GM12878 (cell line): ENCODE results near the gene CFAP45. TPM values are rescaled to one million over a fixed set of nuclear protein-coding genes. Genes with fewer than 3 reads are reported as not detected.

Source experiments
- ATF7 ChIP-seq: fragments of 450-650 bp; IDR thresholded peaks from 2 replicates; pipeline ENCODE4 v1.6.1; 2016; ENCODE audit warnings: low read depth, mild to moderate bottlenecking
- CBX5 ChIP-seq: sonication (generic); IDR thresholded peaks from 2 replicates; pipeline ENCODE4 v1.6.1; 2016; ENCODE audit warnings: low read depth, moderate library complexity, mild to moderate bottlenecking, inconsistent platforms
- CHD1 ChIP-seq: IDR thresholded peaks from 2 replicates; pipeline ENCODE4 v1.6.1; 2012; ENCODE audit warnings: low read depth, low read length, improper control_type of control experiment
- CREM ChIP-seq: IDR thresholded peaks from 2 replicates; pipeline ENCODE4 v1.6.1; 2014; ENCODE audit warnings: antibody characterized with exemption, low read depth
- MYB ChIP-seq: fragments of 150-350 bp; IDR thresholded peaks from 2 replicates; pipeline ENCODE4 v1.6.1; 2014; ENCODE audit warnings: mild to moderate bottlenecking, low read depth, low read length, borderline replicate concordance
- POLR2A ChIP-seq: IDR thresholded peaks from 2 replicates; pipeline ENCODE4 v1.6.1; 2011; ENCODE audit warnings: low read depth, mild to moderate bottlenecking, low read length
- RCOR1 ChIP-seq: conservative IDR thresholded peaks from 2 replicates; pipeline ENCODE4 v1.6.1; 2012; ENCODE audit warnings: low read depth, low read length, improper control_type of control experiment
- SPI1 ChIP-seq: IDR thresholded peaks from 2 replicates; pipeline ENCODE4 v1.6.1; 2011; ENCODE audit warnings: low read depth, mild to moderate bottlenecking, low read length, moderate library complexity, borderline replicate concordance; ENCODE audit not compliant: insufficient read depth
- TCF3 ChIP-seq: IDR thresholded peaks from 2 replicates; pipeline ENCODE4 v1.6.1; 2012; ENCODE audit warnings: low read depth, mild to moderate bottlenecking, low read length, borderline replicate concordance; ENCODE audit not compliant: insufficient read depth
- YBX1 ChIP-seq: fragments of 450-650 bp; IDR thresholded peaks from 2 replicates; pipeline ENCODE4 v1.6.1; 2016; ENCODE audit warnings: antibody characterized with exemption
- ZBTB4 ChIP-seq: fragments of 450-650 bp; formaldehyde crosslinking; IDR thresholded peaks from 2 replicates; pipeline ENCODE4 v1.4.0; 2022; ENCODE audit warnings: mild to moderate bottlenecking, moderate library complexity
- ZNF207 ChIP-seq: fragments of 450-650 bp; IDR thresholded peaks from 2 replicates; pipeline ENCODE4 v1.6.1; 2014; ENCODE audit warnings: antibody characterized with exemption, mild to moderate bottlenecking, borderline replicate concordance
- polyA plus RNA-seq, 11 experiments: library from polyadenylated mRNA; depleted of rRNA in 4 of 11; unstranded in 6 of 11; stranded (reverse) in 5 of 11; fragments of >200 nt; fragmentation: Nextera tagmentation in 4 of 11; fragmentation: Illumina TruSeq in 1 of 11; extraction: Ambion mirVana in 4 of 11; extraction: Trizol in 1 of 11; gene quantifications; 1 replicate in 1 of 11; 2 replicates in 10 of 11; pipeline versions ENCODE4 v1.2.1 to v1.2.3, GENCODE V29; 2011 to 2016; ENCODE audit warnings: inconsistent platforms in 2 of 11, missing spikeins in 2 of 11, low read depth in 1 of 11
- total RNA-seq, 4 experiments: library from RNA; depleted of rRNA in 3 of 4; stranded (reverse); fragments of >200 nt in 3 of 4; fragmentation: Illumina TruSeq in 1 of 4; extraction: Trizol in 1 of 4; gene quantifications; 2 replicates each; pipeline versions ENCODE4 v1.2.1 to v1.2.3, GENCODE V29; 2013 to 2021

Gene CFAP45
- total and polyA plus RNA-seq, 10 of the 15 experiments (the other 5 are each of a cell fraction or from before 2014, with no cell fraction given), result 0.43 to 0.91 (median 0.67) TPM

GRCh38 chr1:159939678-159940002 lies 39.7 kb upstream of the CFAP45 start (continued):
- TF ChIP-seq ATF7 (no peak), TCF3 (no peak), CHD1 (no peak), RCOR1 (no peak), SPI1 (no peak), MYB (no peak), YBX1 (no peak), ZNF207 (no peak), CBX5 (no peak), CREM (no peak), POLR2A (no peak), ZBTB4 (no peak)
